HG02885 (cell line): ENCODE results near the gene CA5B.
"Not testable (repeated sequence)": the region's sequence is repeated elsewhere in the genome, so short reads cannot be mapped to it uniquely, and the experiment has no call there.

Experiments used
- ATAC-seq: cut with Tn5 transposase; IDR thresholded peaks from one replicate; pipeline ENCODE4 v1.9.1; 2021; ENCODE audit warnings: mild to moderate bottlenecking; ENCODE audit not compliant: unreplicated experiment, poor library complexity

The CA5B gene

GRCh38 chrX:15737959-15738902 is at the start of gene CA5B:
CA5B (plus strand) TSS chrX:15738270; CDS start chrX:15750024, 11,754 bp downstream.
- peak; percentile 94 for ATAC-seq

GRCh38 chrX:15694941-15695451 is 43.1 kb upstream of the CA5B start:
- no peak for ATAC-seq

- no peak for ATAC-seq
Measured at GRCh38 chrX:15696516-15696915, 41.6 kb upstream of the CA5B start.

- no peak for ATAC-seq
Measured at GRCh38 chrX:15702488-15703371, 35.3 kb upstream of the CA5B start.

- ATAC-seq: peak; percentile 67
Measured at GRCh38 chrX:15703809-15704208, 34.3 kb upstream of the CA5B start.

- not testable (repeated sequence) for ATAC-seq
Measured at GRCh38 chrX:15704273-15704672, 33.8 kb upstream of the CA5B start.

- no peak for ATAC-seq
Measured at GRCh38 chrX:15714529-15714928, 23.5 kb upstream of the CA5B start.

GRCh38 chrX:15718283-15718970 is 19.6 kb upstream of the CA5B start:
- ATAC-seq: no peak

GRCh38 chrX:15719324-15719968 is 18.6 kb upstream of the CA5B start:
- ATAC-seq: no peak

- no peak for ATAC-seq
Measured at GRCh38 chrX:15721911-15722310, 16.2 kb upstream of the CA5B start.

- ATAC-seq: no peak
Measured at GRCh38 chrX:15723887-15724517, 14.1 kb upstream of the CA5B start.

GRCh38 chrX:15724911-15725310 is 13.2 kb upstream of the CA5B start:
- no peak for ATAC-seq

GRCh38 chrX:15731368-15731767 is 6.7 kb upstream of the CA5B start:
- ATAC-seq: not testable (repeated sequence)

GRCh38 chrX:15737190-15737958 is 696 bp upstream of the CA5B start:
- ATAC-seq: no peak

GRCh38 chrX:15739886-15740285 is 1.8 kb downstream of the CA5B start:
- ATAC-seq: no peak

- ATAC-seq: no peak
Measured at GRCh38 chrX:15744181-15744867, 6.3 kb downstream of the CA5B start.

GRCh38 chrX:15745179-15745578 is 7.1 kb downstream of the CA5B start:
- ATAC-seq: no peak

GRCh38 chrX:15746651-15747050 is 8.6 kb downstream of the CA5B start:
- not testable (repeated sequence) for ATAC-seq
